GM10847 (cell line): ENCODE results near the gene KCNN2.

Source experiments
- POLR2A ChIP-seq: IDR thresholded peaks from 2 replicates; pipeline ENCODE4 v1.6.1; 2011; ENCODE audit not compliant: insufficient read length; ENCODE audit errors: extremely low read depth

Gene KCNN2

GRCh38 chr5:114435220-114435481 lies 73.3 kb downstream of the KCNN2 start:
- no peak for TF ChIP-seq POLR2A

GRCh38 chr5:114435885-114436299 lies 74.0 kb downstream of the KCNN2 start:
- no peak for TF ChIP-seq POLR2A

GRCh38 chr5:114437936-114438335 lies 76.1 kb downstream of the KCNN2 start:
- no peak for TF ChIP-seq POLR2A

- TF ChIP-seq POLR2A = no peak
Observed at GRCh38 chr5:114438471-114438870, 76.6 kb downstream of the KCNN2 start.

GRCh38 chr5:114447084-114447773 lies 85.4 kb downstream of the KCNN2 start:
- TF ChIP-seq POLR2A = no peak

- no peak for TF ChIP-seq POLR2A
Observed at GRCh38 chr5:114448481-114448880, 86.6 kb downstream of the KCNN2 start.

- TF ChIP-seq POLR2A = no peak
Observed at GRCh38 chr5:114449860-114450421, 88.1 kb downstream of the KCNN2 start.

GRCh38 chr5:114450437-114450836 lies 88.6 kb downstream of the KCNN2 start:
- no peak for TF ChIP-seq POLR2A

GRCh38 chr5:114458726-114459125 lies 96.9 kb downstream of the KCNN2 start:
- no peak for TF ChIP-seq POLR2A

GRCh38 chr5:114467171-114467570 lies 105.3 kb downstream of the KCNN2 start:
- TF ChIP-seq POLR2A = no peak

- TF ChIP-seq POLR2A = no peak
Observed at GRCh38 chr5:114467729-114468128, 105.9 kb downstream of the KCNN2 start.

- TF ChIP-seq POLR2A = no peak
Observed at GRCh38 chr5:114469372-114469771, 107.5 kb downstream of the KCNN2 start.

- no peak for TF ChIP-seq POLR2A
Observed at GRCh38 chr5:114471529-114471928, 109.7 kb downstream of the KCNN2 start.

GRCh38 chr5:114473541-114473940 lies 111.7 kb downstream of the KCNN2 start:
- TF ChIP-seq POLR2A = no peak

- no peak for TF ChIP-seq POLR2A
Observed at GRCh38 chr5:114477816-114478334, 116.0 kb downstream of the KCNN2 start.

GRCh38 chr5:114500756-114501155 lies 138.9 kb downstream of the KCNN2 start:
- no peak for TF ChIP-seq POLR2A

- TF ChIP-seq POLR2A = no peak
Observed at GRCh38 chr5:114504560-114504959, 142.7 kb downstream of the KCNN2 start.
